MM.1S (cell line): ENCODE data around the gene FGF1.

Experiments used
- CTCF ChIP-seq: fragments of 300-600 bp; sonication (generic); IDR thresholded peaks from 2 replicates; pipeline ENCODE4 v1.5.1; 2016; ENCODE audit warnings: antibody characterized with exemption, low read length, mixed read lengths
- EZH2 ChIP-seq: fragments of 300-600 bp; sonication (generic); optimal IDR thresholded peaks from 2 replicates; pipeline ENCODE3; 2017; ENCODE audit warnings: low read depth, mild to moderate bottlenecking, antibody characterized with exemption, low read length, mixed read lengths

- TF ChIP-seq CTCF = no peak
- TF ChIP-seq EZH2 = no peak
These were observed 96.2 kb downstream of the FGF1 start for GRCh38 chr5:142589720-142590119.
